ENCODE results near the gene RTL3. TPM values are rescaled to one million over a fixed set of nuclear protein-coding genes. Genes with fewer than 3 reads are reported as not detected.

The RTL3 gene
- total RNA-seq, 1 donor from 2014 or later, result 0.24 TPM

- DNase-seq (ENCODE audit: low spot score), result no peak
Measured at GRCh38 chrX:78618987-78619386, 40.1 kb downstream of the RTL3 start.

GRCh38 chrX:78614264-78614663 lies 44.9 kb downstream of the RTL3 start:
- no peak for DNase-seq (ENCODE audit: low spot score)

Other genes with a start within 250 kb of the RTL3 start
- 4.8 TPM for gene LPAR4, start 88.4 kb upstream of the RTL3 start, total RNA-seq (ENCODE audit: insufficient read depth, low replicate concordance)